ENCODE results near the gene DNAJB9.

DNAJB9 gene

DNA sequence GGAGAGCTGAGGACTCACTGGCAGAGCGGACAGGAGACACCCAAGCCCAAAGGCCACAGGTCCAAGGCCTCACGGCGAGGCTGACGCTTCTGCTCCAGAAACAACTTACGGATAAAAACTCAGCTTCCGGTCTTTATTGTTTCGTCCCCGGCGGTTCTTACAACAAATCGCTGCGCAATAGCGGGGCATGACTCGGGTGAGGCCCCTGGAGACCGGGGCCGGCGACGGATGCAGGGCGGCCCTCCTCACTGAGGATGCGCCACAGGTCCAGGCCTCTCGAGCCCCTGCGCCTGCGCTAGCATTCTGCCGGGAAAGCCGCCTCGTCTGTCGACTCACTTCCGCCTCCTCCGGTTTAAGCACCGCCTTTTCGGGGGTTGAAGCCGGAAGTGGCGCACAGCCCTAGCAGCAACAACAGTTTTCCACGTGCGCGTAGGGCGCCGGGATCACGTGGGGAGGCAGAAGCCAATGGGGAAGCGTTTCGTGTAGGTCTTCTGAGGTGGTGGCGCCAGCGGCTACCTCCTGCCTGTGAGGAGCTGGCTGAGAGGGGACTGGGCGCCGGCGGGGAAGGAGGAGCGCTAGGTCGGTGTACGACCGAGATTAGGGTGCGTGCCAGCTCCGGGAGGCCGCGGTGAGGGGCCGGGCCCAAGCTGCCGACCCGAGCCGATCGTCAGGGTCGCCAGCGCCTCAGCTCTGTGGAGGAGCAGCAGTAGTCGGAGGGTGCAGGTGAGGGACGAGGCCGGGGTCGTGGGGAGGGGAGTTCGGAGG is at the start of gene DNAJB9, which contains the start of gene THAP5:
TSS of gene DNAJB9 (plus strand) at position 494 of the 765 bp plus-strand sequence. CDS start 1,853 bp downstream, outside the sequence.
TSS of gene THAP5 (minus strand) at position 326 of the 765 bp plus-strand sequence. CDS start at position 189, 137 bp downstream.
- peak; percentile 97 for ATAC-seq
- TF ChIP-seq, protein P1, sequence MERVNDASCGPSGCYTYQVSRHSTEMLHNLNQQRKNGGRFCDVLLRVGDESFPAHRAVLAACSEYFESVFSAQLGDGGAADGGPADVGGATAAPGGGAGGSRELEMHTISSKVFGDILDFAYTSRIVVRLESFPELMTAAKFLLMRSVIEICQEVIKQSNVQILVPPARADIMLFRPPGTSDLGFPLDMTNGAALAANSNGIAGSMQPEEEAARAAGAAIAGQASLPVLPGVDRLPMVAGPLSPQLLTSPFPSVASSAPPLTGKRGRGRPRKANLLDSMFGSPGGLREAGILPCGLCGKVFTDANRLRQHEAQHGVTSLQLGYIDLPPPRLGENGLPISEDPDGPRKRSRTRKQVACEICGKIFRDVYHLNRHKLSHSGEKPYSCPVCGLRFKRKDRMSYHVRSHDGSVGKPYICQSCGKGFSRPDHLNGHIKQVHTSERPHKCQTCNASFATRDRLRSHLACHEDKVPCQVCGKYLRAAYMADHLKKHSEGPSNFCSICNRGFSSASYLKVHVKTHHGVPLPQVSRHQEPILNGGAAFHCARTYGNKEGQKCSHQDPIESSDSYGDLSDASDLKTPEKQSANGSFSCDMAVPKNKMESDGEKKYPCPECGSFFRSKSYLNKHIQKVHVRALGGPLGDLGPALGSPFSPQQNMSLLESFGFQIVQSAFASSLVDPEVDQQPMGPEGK (CRISPR knock-in tag; IDR thresholded peaks at IDR 0.05; ENCODE audit: borderline replicate concordance), result no peak
- peak; percentile 83 for TF ChIP-seq ZFP3 (CRISPR knock-in tag; IDR thresholded peaks at IDR 0.05)
- TF ChIP-seq, protein P2, sequence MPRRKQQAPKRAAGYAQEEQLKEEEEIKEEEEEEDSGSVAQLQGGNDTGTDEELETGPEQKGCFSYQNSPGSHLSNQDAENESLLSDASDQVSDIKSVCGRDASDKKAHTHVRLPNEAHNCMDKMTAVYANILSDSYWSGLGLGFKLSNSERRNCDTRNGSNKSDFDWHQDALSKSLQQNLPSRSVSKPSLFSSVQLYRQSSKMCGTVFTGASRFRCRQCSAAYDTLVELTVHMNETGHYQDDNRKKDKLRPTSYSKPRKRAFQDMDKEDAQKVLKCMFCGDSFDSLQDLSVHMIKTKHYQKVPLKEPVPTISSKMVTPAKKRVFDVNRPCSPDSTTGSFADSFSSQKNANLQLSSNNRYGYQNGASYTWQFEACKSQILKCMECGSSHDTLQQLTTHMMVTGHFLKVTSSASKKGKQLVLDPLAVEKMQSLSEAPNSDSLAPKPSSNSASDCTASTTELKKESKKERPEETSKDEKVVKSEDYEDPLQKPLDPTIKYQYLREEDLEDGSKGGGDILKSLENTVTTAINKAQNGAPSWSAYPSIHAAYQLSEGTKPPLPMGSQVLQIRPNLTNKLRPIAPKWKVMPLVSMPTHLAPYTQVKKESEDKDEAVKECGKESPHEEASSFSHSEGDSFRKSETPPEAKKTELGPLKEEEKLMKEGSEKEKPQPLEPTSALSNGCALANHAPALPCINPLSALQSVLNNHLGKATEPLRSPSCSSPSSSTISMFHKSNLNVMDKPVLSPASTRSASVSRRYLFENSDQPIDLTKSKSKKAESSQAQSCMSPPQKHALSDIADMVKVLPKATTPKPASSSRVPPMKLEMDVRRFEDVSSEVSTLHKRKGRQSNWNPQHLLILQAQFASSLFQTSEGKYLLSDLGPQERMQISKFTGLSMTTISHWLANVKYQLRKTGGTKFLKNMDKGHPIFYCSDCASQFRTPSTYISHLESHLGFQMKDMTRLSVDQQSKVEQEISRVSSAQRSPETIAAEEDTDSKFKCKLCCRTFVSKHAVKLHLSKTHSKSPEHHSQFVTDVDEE (CRISPR knock-in tag; IDR thresholded peaks at IDR 0.05), result peak; percentile 40; the same call in 1 of the 2 replicates

DNA sequence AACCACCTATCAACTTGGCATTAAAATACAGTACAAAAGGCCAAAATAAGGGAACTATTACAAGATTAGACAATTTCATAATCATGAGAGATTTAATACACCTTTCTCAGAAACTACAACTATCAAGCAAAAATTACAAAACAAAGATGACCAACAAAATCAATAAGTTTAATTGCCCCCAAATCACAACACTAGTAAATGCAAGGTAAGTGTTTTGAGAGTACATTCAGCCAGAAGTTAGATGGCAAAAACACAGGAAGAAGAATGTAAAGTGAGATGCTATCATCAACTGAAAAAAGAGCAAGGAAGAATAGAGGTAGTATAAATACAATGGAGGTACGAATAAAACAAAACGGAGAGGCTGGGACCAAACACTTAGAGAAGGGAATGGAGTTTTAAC is 46.9 kb upstream of the DNAJB9 start:
- TF ChIP-seq, protein P1 (CRISPR knock-in tag; IDR thresholded peaks at IDR 0.05; ENCODE audit: borderline replicate concordance), result no peak
- TF ChIP-seq SNAI2 (CRISPR knock-in tag; IDR thresholded peaks at IDR 0.05) (no peak), CSDC2 (CRISPR knock-in tag; IDR thresholded peaks at IDR 0.05) (no peak), RARB (CRISPR knock-in tag; IDR thresholded peaks at IDR 0.05) (no peak), ESRRG (CRISPR knock-in tag; IDR thresholded peaks at IDR 0.05) (no peak), BACH2 (CRISPR knock-in tag; IDR thresholded peaks at IDR 0.05; ENCODE audit: borderline replicate concordance) (no peak), ZFP30 (CRISPR knock-in tag; IDR thresholded peaks at IDR 0.05) (no peak), ZNF70 (CRISPR knock-in tag; IDR thresholded peaks at IDR 0.05) (no peak), ZNF565 (CRISPR knock-in tag; conservative IDR thresholded peaks at IDR 0.05; ENCODE audit: low read depth) (no peak), TCF4 (CRISPR knock-in tag; IDR thresholded peaks at IDR 0.05; ENCODE audit: borderline replicate concordance) (no peak), ARNTL (CRISPR knock-in tag; IDR thresholded peaks at IDR 0.05; ENCODE audit: borderline replicate concordance, low read depth) (no peak)
- TF ChIP-seq, protein P2 (CRISPR knock-in tag; IDR thresholded peaks at IDR 0.05), result no peak
- ATAC-seq, result no peak

DNA sequence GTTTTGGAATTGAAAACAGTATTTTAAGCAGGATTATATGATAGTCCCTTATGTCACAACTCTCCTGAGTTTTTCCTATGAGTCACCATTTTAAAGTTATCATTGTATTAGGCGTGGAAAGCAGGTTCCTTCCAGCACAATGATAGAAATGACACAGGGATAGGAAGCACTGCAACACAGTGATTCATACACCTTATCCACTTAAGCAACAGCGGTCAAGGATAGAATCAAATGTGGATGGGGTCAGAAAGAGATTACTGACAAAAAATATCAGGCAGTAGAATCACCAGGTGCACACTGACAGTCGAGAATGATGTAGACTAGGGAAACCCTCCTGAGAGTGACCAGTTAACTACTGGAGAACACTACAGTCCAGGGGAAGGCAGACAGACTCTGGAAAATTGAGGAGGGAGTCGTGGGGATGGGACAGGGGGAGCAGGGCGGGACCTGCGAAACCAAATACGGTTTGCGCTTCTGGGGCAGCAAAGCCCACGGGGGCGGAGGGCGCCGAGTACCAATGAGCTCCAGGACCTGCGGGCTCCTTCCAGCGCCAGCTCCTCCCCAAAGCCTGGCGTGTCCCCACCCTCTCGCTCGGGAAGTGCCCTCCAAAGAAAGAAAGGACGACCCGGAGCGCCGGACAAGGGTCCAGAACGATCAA is 44.2 kb upstream of the DNAJB9 start:
- ATAC-seq, result peak; percentile 87
- TF ChIP-seq TCF4 (CRISPR knock-in tag; IDR thresholded peaks at IDR 0.05; ENCODE audit: borderline replicate concordance), result no peak
- TF ChIP-seq, protein P2 (CRISPR knock-in tag; IDR thresholded peaks at IDR 0.05), result no peak
- no peak for TF ChIP-seq SNAI2 (CRISPR knock-in tag; IDR thresholded peaks at IDR 0.05)
- TF ChIP-seq, protein P1 (CRISPR knock-in tag; IDR thresholded peaks at IDR 0.05; ENCODE audit: borderline replicate concordance), result no peak
- TF ChIP-seq OSR1 (CRISPR knock-in tag; IDR thresholded peaks at IDR 0.05), result no peak
- no peak for TF ChIP-seq CSDC2 (CRISPR knock-in tag; IDR thresholded peaks at IDR 0.05)
- no peak for TF ChIP-seq ZNF565 (CRISPR knock-in tag; conservative IDR thresholded peaks at IDR 0.05; ENCODE audit: low read depth)
- TF ChIP-seq BACH2 (CRISPR knock-in tag; IDR thresholded peaks at IDR 0.05; ENCODE audit: borderline replicate concordance), result no peak
- no peak for TF ChIP-seq ISL1 (CRISPR knock-in tag; IDR thresholded peaks at IDR 0.05)
- no peak for TF ChIP-seq TOX (CRISPR knock-in tag; IDR thresholded peaks at IDR 0.05; ENCODE audit: borderline replicate concordance)
- TF ChIP-seq, protein P3, sequence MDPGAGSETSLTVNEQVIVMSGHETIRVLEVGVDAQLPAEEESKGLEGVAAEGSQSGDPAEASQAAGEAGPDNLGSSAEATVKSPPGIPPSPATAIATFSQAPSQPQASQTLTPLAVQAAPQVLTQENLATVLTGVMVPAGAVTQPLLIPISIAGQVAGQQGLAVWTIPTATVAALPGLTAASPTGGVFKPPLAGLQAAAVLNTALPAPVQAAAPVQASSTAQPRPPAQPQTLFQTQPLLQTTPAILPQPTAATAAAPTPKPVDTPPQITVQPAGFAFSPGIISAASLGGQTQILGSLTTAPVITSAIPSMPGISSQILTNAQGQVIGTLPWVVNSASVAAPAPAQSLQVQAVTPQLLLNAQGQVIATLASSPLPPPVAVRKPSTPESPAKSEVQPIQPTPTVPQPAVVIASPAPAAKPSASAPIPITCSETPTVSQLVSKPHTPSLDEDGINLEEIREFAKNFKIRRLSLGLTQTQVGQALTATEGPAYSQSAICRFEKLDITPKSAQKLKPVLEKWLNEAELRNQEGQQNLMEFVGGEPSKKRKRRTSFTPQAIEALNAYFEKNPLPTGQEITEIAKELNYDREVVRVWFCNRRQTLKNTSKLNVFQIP (CRISPR knock-in tag; IDR thresholded peaks at IDR 0.05; ENCODE audit: borderline replicate concordance, low read depth), result no peak
- TF ChIP-seq RARB (CRISPR knock-in tag; IDR thresholded peaks at IDR 0.05), result no peak
- TF ChIP-seq ZFP30 (CRISPR knock-in tag; IDR thresholded peaks at IDR 0.05), result no peak
